Thoracic aorta (tissue), 2 donors: Measurements from ENCODE around the gene HLA-F. TPM values are rescaled to one million over a fixed set of nuclear protein-coding genes. Genes with fewer than 3 reads are reported as not detected.

ENCODE experiments used
- ATAC-seq: fragments of 150-250 bp; one replicate; pipeline ENCODE4 v1.8.0; 2017; ENCODE audit warnings: low read depth; ENCODE audit not compliant: insufficient number of reproducible peaks, low FRiP score
- DNase-seq: peaks from one replicate; pipeline ENCODE4 v3.0.0-alpha.2; 2020; ENCODE audit warnings: low spot score
- H3K27ac ChIP-seq, 2 donors: fragments of 200-600 bp; sonication (generic); 1 replicate in 1 of 2; 2 replicates in 1 of 2; pipeline ENCODE4 v1.5.1; 2016; ENCODE audit warnings: mild to moderate bottlenecking in 2 of 2, moderate library complexity in 2 of 2
- H3K27me3 ChIP-seq: fragments of 200-600 bp; sonication (generic); replicated peaks from 2 replicates; pipeline ENCODE4 v1.6.0; 2016; ENCODE audit warnings: mild to moderate bottlenecking; ENCODE audit not compliant: insufficient read depth
- H3K36me3 ChIP-seq: fragments of 200-600 bp; sonication (generic); one replicate; pipeline ENCODE4 v1.5.1; 2016
- H3K4me1 ChIP-seq, 2 donors: fragments of 200-600 bp; sonication (generic); 1 replicate in 1 of 2; 2 replicates in 1 of 2; pipeline versions ENCODE4 v1.5.1 to v1.6.0; 2016; ENCODE audit warnings: low read depth in 2 of 2, mild to moderate bottlenecking in 1 of 2; ENCODE audit not compliant: control insufficient read depth in 1 of 2
- H3K4me3 ChIP-seq: fragments of 200-600 bp; sonication (generic); 2 replicates; pipeline ENCODE4 v1.5.1; 2016; ENCODE audit warnings: mild to moderate bottlenecking
- H3K9me3 ChIP-seq: fragments of 200-600 bp; sonication (generic); 2 replicates; pipeline ENCODE4 v1.5.1; 2016
- CTCF ChIP-seq: fragments of 200-600 bp; sonication (generic); IDR thresholded peaks from one replicate; pipeline ENCODE4 v1.5.1; 2019; ENCODE audit warnings: antibody characterized with exemption
- total RNA-seq, 2 donors: library from RNA; depleted of rRNA; stranded (reverse); fragments of >200 nt; gene quantifications; one replicate each; pipeline versions ENCODE4 v1.1.0 to v1.2.3, GENCODE V29; 2016

HLA-F gene
- total RNA-seq, 2 donors from 2014 or later, result 94.2 to 117 TPM

GRCh38 chr6:29708432-29709179 is 14.6 kb upstream of the HLA-F start:
- H3K9me3 ChIP-seq, result no peaks in the 10 kb centered on the region
- no peaks in the 10 kb centered on the region for H3K36me3 ChIP-seq
- DNase-seq, result no peak
- TF ChIP-seq CTCF, result no peak
- H3K27ac ChIP-seq, result no peak overlapping the region
- H3K4me3 ChIP-seq, result no peak overlapping the region
- no peak for ATAC-seq
- no peaks in the 10 kb centered on the region for H3K4me1 ChIP-seq
- no peaks in the 10 kb centered on the region for H3K27me3 ChIP-seq

- H3K9me3 ChIP-seq, result no peaks in the 10 kb centered on the region
- H3K36me3 ChIP-seq, result no peaks in the 10 kb centered on the region
Observed at GRCh38 chr6:29709188-29709587, 14.0 kb upstream of the HLA-F start.

GRCh38 chr6:29710281-29710941 is 12.8 kb upstream of the HLA-F start:
- Histone ChIP-seq H3K36me3 (no peaks in the 10 kb centered on the region), H3K4me1 (no peaks in the 10 kb centered on the region), H3K4me3 (no peak overlapping the region), H3K9me3 (no peaks in the 10 kb centered on the region), H3K27ac (no peak overlapping the region), H3K27me3 (no peaks in the 10 kb centered on the region)
- DNase-seq (no peak), ATAC-seq (no peak)
- no peak for TF ChIP-seq CTCF

More at GRCh38 chr6:29709188-29709587, 14.0 kb upstream of the HLA-F start:
- Histone ChIP-seq H3K27me3 (no peaks in the 10 kb centered on the region), H3K4me3 (no peak overlapping the region), H3K4me1 (no peaks in the 10 kb centered on the region), H3K27ac (no peak overlapping the region)
- no peak for TF ChIP-seq CTCF
- DNase-seq (no peak), ATAC-seq (no peak)

- Histone ChIP-seq H3K4me1 (peaks cover 13 to 18% of the 10 kb centered on the region in 2 donors), H3K9me3 (no peaks in the 10 kb centered on the region), H3K4me3 (no peak overlapping the region), H3K27ac (no peak overlapping the region), H3K36me3 (peaks cover 4% of the 10 kb centered on the region), H3K27me3 (no peaks in the 10 kb centered on the region)
- DNase-seq (no peak), ATAC-seq (no peak)
- TF ChIP-seq CTCF, result no peak
Observed at GRCh38 chr6:29720863-29721262, 2.4 kb upstream of the HLA-F start.
